Naive thymus-derived CD4-positive, alpha-beta T cell (primary cell): ENCODE data around the gene SH2D2A. TPM values are rescaled to one million over a fixed set of nuclear protein-coding genes. Genes with fewer than 3 reads are reported as not detected.

Experiments used
- ATAC-seq: fragments of 150-1000 bp; cut with Tn5 transposase; 2 replicates; pipeline ENCODE4 v1.10.0; 2021; ENCODE audit warnings: mild to moderate bottlenecking, moderate library complexity
- CTCF ChIA-PET: fragments of 350-600 bp; sonication (Branson Sonifier 250); formaldehyde crosslinking; loops from one replicate; lab custom pipeline; 2021; ENCODE audit warnings: antibody characterized with exemption; lab: Charles Lee
- POLR2A ChIA-PET: fragments of 350-600 bp; sonication (Branson Sonifier 250); formaldehyde crosslinking; loops from one replicate; lab custom pipeline; 2021; ENCODE audit warnings: antibody characterized with exemption, inconsistent platforms; lab: Charles Lee
- DNase-seq, 9 donors: peaks; one replicate each; pipeline versions ENCODE4 v3.0.0 to v3.0.0-alpha.2; 2020 to 2022; ENCODE audit warnings: mixed read lengths in 1 of 9
- H3K27ac ChIP-seq: one replicate; pipeline ENCODE4 v1.7.0; 2013; ENCODE audit warnings: mild to moderate bottlenecking, low read depth, low read length, moderate library complexity
- H3K27me3 ChIP-seq, 2 donors: one replicate each; pipeline ENCODE4 v1.7.0; 2013; ENCODE audit warnings: low read length in 2 of 2, mild to moderate bottlenecking in 2 of 2, moderate library complexity in 2 of 2; ENCODE audit not compliant: control insufficient read depth in 2 of 2, insufficient read depth in 2 of 2
- H3K36me3 ChIP-seq, 3 experiments: 1 replicate in 2 of 3; 2 replicates in 1 of 3; pipeline ENCODE4 v1.7.0; 2013; ENCODE audit warnings: low read length in 3 of 3, mild to moderate bottlenecking in 3 of 3, moderate library complexity in 1 of 3; ENCODE audit not compliant: insufficient read depth in 3 of 3, control insufficient read depth in 2 of 3
- H3K4me1 ChIP-seq, 2 donors: one replicate each; pipeline ENCODE4 v1.7.0; 2013; ENCODE audit warnings: low read length in 2 of 2, mild to moderate bottlenecking in 2 of 2, moderate library complexity in 1 of 2; ENCODE audit not compliant: control insufficient read depth in 2 of 2, insufficient read depth in 2 of 2
- H3K4me3 ChIP-seq: 2 replicates; pipeline ENCODE4 v1.7.0; 2013; ENCODE audit warnings: mild to moderate bottlenecking, low read length
- H3K9me3 ChIP-seq, 3 experiments: 1 replicate in 2 of 3; 2 replicates in 1 of 3; pipeline ENCODE4 v1.7.0; 2013; ENCODE audit warnings: low read length in 3 of 3; ENCODE audit not compliant: control insufficient read depth in 2 of 3
- H3K27ac Mint-ChIP-seq, 9 donors: one replicate each; pipeline ENCODE4 v1.8.0; 2020 to 2022; ENCODE audit warnings: mixed read lengths in 9 of 9, mild to moderate bottlenecking in 8 of 9, moderate library complexity in 5 of 9, inconsistent platforms in 2 of 9
- H3K27me3 Mint-ChIP-seq, 5 donors: one replicate each; pipeline ENCODE4 v1.8.0; 2021 to 2022; ENCODE audit warnings: mixed read lengths in 5 of 5, mild to moderate bottlenecking in 1 of 5
- H3K36me3 Mint-ChIP-seq, 5 donors: one replicate each; pipeline ENCODE4 v1.8.0; 2020 to 2022; ENCODE audit warnings: mixed read lengths in 5 of 5, mild to moderate bottlenecking in 3 of 5, inconsistent platforms in 1 of 5
- H3K4me1 Mint-ChIP-seq, 7 donors: one replicate each; pipeline ENCODE4 v1.8.0; 2020 to 2022; ENCODE audit warnings: mixed read lengths in 7 of 7, mild to moderate bottlenecking in 3 of 7, inconsistent platforms in 1 of 7
- H3K4me3 Mint-ChIP-seq, 10 donors: one replicate each; pipeline ENCODE4 v1.8.0; 2020 to 2022; ENCODE audit warnings: mild to moderate bottlenecking in 10 of 10, mixed read lengths in 10 of 10, moderate library complexity in 6 of 10, inconsistent platforms in 2 of 10
- H3K9me3 Mint-ChIP-seq, 11 donors: one replicate each; pipeline ENCODE4 v1.8.0; 2020 to 2022; ENCODE audit warnings: mixed read lengths in 11 of 11, mild to moderate bottlenecking in 4 of 11, inconsistent platforms in 1 of 11, moderate library complexity in 1 of 11
- intact Hi-C, 2 donors: fragments of 100-400 bp; cut with micrococcal nuclease; formaldehyde crosslinking; loops; one replicate each; pipeline ENCODE4 v1.15.1; 2023
- polyA plus RNA-seq, 2 donors: library from polyadenylated mRNA; unstranded; fragments of 300-500 nt; fragmentation: Illumina TruSeq; gene quantifications; one replicate each; pipeline ENCODE4 v1.2.3, GENCODE V29; 2021
- total RNA-seq, 6 experiments: library from RNA in 5 of 6; stranded (reverse) in 5 of 6; gene quantifications; 1 replicate in 5 of 6; 2 replicates in 1 of 6; pipeline ENCODE4 v1.2.3 and lab custom pipeline; 2021 to 2026

The SH2D2A gene
- total and polyA plus RNA-seq, 7 experiments from 2014 or later, result 12.7 to 164 (median 15.7) TPM

DNA sequence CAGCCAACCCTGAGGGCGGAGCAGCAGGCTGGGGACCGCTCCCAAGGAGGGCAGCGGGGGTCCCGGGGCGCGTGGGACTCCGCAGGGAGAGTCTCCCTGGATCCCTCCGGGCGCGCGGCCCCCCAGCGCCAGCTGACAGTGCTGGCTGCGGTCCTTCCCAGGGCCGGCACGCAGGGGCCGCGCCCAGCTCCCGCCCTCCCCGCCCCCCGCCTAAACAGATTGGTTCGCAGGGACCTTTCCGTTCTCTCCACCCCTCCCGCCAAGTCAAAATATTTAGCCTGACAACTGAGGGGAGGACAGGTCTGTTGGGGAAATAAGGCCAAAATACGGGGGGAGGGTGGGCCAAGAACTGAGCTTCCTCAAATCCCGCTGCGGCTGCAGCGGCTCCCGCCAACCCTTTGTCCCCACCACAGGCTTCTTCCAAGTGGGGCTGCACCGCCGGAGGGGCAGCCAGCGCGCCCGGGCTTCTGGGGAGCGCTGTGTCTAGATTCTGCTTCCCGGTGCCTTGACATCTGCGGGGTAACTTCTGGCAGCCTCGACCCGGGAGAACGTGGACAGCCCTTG, 42.4 kb upstream of the SH2D2A start, which contains the start of gene INSRR:
Gene INSRR (minus strand): TSS at position 159 of the 564 bp plus-strand sequence. CDS start 496 bp downstream, outside the sequence.
- Histone ChIP-seq H3K9me3 (no peaks in the 10 kb centered on the region), H3K27ac (no peak within 1 kb of the TSS), H3K36me3 (no peaks in the 10 kb centered on the region), H3K27me3 (peaks cover 12 to 31% of the 10 kb centered on the region in 2 donors), H3K4me3 (peak within 1 kb of the TSS; percentile 68), H3K4me1 (peaks cover 5 to 20% of the 10 kb centered on the region in 2 donors)
- no peak for DNase-seq
- Mint-ChIP-seq H3K27ac (peak within 1 kb of the TSS in 2 of 9 donors; percentile 51 to 83), H3K4me1 (peaks cover 17 to 52% (median 23%) of the 10 kb centered on the region in 7 donors), H3K4me3 (peak within 1 kb of the TSS in 9 of 10 donors; percentile 70 to 92 (median 86)), H3K27me3 (peaks cover 41 to 48% (median 45%) of the 10 kb centered on the region in 5 donors), H3K9me3 (no peaks in the 10 kb centered on the region), H3K36me3 (peaks cover 0 to 10% (median 0%) of the 10 kb centered on the region in 5 donors)
- CTCF ChIA-PET, result interaction anchor here (1.2 to 5.7 kb wide), 11 partner anchors 10 to 169 kb away, joined by 3 to 73 read pairs (median 12); partner anchors contain the start of genes ISG20L2, METTL25B and SH2D2A
- no peak for ATAC-seq
- intact Hi-C loops, result no loop called here
- POLR2A ChIA-PET, result interaction anchor here (1.4 kb wide), 1 partner anchor 132 kb away, joined by 8 read pairs; the partner anchor contains the start of gene METTL25B

DNA sequence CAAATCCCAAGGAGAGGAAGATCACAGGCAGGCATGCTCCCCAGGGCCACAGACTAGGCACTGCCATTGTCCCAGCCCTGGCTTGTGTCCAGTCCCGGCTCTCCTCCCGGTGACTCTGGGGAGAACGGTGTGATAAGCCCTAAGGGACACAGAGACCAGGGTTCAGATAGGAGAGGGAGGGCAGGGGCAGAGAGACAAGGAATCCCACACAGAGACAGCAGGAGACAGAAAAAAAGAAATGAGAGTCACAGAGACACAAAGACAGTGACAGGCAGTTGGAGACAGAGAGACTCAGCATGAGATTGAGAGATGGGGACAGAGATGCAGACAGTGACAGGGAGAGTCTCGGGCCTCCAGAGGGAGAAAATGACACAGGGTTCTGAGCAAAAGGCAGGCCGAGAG, 41.9 kb upstream of the SH2D2A start:
- ATAC-seq, result no peak
- H3K4me3 ChIP-seq, result no peak overlapping the region
- H3K27ac ChIP-seq, result no peak overlapping the region
- Mint-ChIP-seq H3K27ac (peak overlapping the region in 1 of 9 donors; percentile 83), H3K27me3 (peaks cover 36 to 49% (median 40%) of the 10 kb centered on the region in 5 donors), H3K4me3 (peak overlapping the region in 8 of 10 donors; percentile 5 to 81 (median 66)), H3K4me1 (peaks cover 17 to 48% (median 23%) of the 10 kb centered on the region in 7 donors), H3K36me3 (peaks cover 0 to 5% (median 0%) of the 10 kb centered on the region in 5 donors), H3K9me3 (no peaks in the 10 kb centered on the region)
- ChIA-PET POLR2A (interaction anchor here (0.6 to 1.4 kb wide), 3 partner anchors 10 to 131 kb away, joined by 3 to 8 read pairs (median 6); partner anchors contain the start of gene METTL25B), CTCF (interaction anchor here (1.1 to 5.7 kb wide), 6 partner anchors 21 to 169 kb away, joined by 4 to 73 read pairs (median 24); partner anchors contain the start of genes ISG20L2, METTL25B and SH2D2A)
- H3K36me3 ChIP-seq, result no peaks in the 10 kb centered on the region
- intact Hi-C loops, result no loop called here
- H3K9me3 ChIP-seq, result no peaks in the 10 kb centered on the region
- peaks cover 5 to 20% of the 10 kb centered on the region in 2 donors for H3K4me1 ChIP-seq
- peaks cover 12 to 30% of the 10 kb centered on the region in 2 donors for H3K27me3 ChIP-seq
- no peak for DNase-seq

DNA sequence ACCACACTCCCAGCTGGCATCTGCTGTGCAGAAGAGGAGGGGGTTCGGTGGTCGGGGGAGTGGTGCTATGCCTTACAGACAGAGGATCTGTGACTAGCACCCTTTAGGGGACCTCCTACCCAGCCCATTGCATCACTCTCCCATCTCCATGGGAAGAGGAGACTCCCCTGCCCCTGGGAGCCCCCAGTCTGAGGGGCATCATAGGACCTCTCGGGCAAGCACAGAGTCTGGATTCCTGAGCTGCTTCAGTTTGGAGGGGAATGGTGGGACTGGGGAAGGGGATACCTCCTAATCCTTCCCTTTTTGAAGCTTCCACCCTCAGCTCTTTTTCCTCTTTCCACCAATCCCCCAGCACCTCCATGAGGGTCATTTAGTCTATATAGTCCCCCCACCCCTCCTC, 40.9 kb upstream of the SH2D2A start:
- H3K4me3 ChIP-seq, result no peak overlapping the region
- H3K4me1 ChIP-seq, result peaks cover 5 to 20% of the 10 kb centered on the region in 2 donors
- Mint-ChIP-seq H3K4me3 (no peak overlapping the region), H3K9me3 (no peaks in the 10 kb centered on the region), H3K36me3 (no peaks in the 10 kb centered on the region), H3K27ac (no peak overlapping the region), H3K4me1 (peaks cover 10 to 37% (median 17%) of the 10 kb centered on the region in 7 donors), H3K27me3 (peaks cover 28 to 49% (median 31%) of the 10 kb centered on the region in 5 donors)
- POLR2A ChIA-PET, result interaction anchor here (1.4 kb wide), 2 partner anchors 9 to 130 kb away, joined by 6 to 8 read pairs; partner anchors contain the start of gene METTL25B
- intact Hi-C loops, result no loop called here
- no peaks in the 10 kb centered on the region for H3K9me3 ChIP-seq
- CTCF ChIA-PET, result interaction anchor here (0.8 to 5.7 kb wide), 5 partner anchors 20 to 168 kb away, joined by 3 to 73 read pairs (median 4); no protein-coding TSS in a partner anchor
- no peaks in the 10 kb centered on the region for H3K36me3 ChIP-seq
- no peak for ATAC-seq
- DNase-seq, result no peak
- H3K27me3 ChIP-seq, result peaks cover 12 to 21% of the 10 kb centered on the region in 2 donors
- H3K27ac ChIP-seq, result no peak overlapping the region

DNA sequence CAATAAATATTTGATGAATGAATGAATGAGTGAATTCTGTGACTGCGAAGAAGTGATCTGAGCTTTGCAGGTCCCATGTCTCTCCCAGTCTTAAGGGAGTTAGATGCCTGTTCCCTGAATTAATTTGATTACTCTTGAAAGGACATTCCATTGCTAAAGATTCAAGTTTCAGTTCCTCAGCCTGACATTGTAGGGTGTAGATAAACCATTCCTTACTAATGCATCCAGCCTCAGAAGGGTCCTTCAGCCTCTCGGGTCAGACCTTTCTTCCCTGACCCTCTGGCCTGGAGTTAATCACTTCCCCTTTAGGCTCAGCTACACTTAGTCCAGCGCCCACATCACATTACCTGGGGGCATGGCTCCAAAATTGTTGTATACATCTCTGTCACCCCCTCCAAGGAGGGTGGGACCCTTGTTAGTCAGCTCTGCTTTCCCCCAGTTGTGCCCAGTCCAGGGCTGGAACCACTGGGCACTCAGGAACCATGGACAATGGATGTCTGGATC, 39.7 kb upstream of the SH2D2A start:
- Mint-ChIP-seq H3K4me3 (no peak overlapping the region), H3K27me3 (peaks cover 18 to 41% (median 20%) of the 10 kb centered on the region in 5 donors), H3K9me3 (no peaks in the 10 kb centered on the region), H3K36me3 (no peaks in the 10 kb centered on the region), H3K27ac (no peak overlapping the region), H3K4me1 (peaks cover 9 to 25% (median 17%) of the 10 kb centered on the region in 7 donors)
- H3K4me1 ChIP-seq, result peaks cover 5 to 20% of the 10 kb centered on the region in 2 donors
- H3K27ac ChIP-seq, result no peak overlapping the region
- H3K9me3 ChIP-seq, result no peaks in the 10 kb centered on the region
- POLR2A ChIA-PET, result interaction anchor here (0.7 kb wide), 1 partner anchor 23 kb away, joined by 4 read pairs; no protein-coding TSS in a partner anchor
- H3K27me3 ChIP-seq, result peaks cover 3 to 10% of the 10 kb centered on the region in 2 donors
- H3K36me3 ChIP-seq, result no peaks in the 10 kb centered on the region
- intact Hi-C loops, result no loop called here
- CTCF ChIA-PET, result interaction anchor here (0.5 to 1.1 kb wide), 3 partner anchors 8 to 18 kb away, joined by 3 to 4 read pairs (median 3); no protein-coding TSS in a partner anchor
- no peak for ATAC-seq
- DNase-seq, result no peak
- no peak overlapping the region for H3K4me3 ChIP-seq

DNA sequence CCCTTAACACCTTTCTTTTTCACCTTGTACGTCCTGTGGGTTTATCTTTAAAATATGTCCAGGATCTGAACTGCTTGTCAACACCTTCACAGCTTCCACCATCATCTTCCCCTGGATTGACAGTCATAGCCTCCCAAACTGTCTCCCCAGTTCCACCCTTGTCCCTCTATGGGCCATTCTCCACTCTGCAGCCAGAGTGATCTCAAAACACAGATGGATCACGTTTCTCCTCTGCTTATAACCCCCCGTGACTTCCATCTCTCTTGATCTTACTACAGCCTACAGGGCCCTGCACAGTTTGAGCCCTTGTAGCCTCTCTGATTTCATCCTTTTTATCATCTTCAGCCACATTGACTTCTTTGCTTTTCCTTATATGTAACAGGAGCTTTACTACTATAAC, 38.0 kb upstream of the SH2D2A start:
- Mint-ChIP-seq H3K36me3 (no peaks in the 10 kb centered on the region), H3K4me1 (peaks cover 1 to 18% (median 8%) of the 10 kb centered on the region in 7 donors), H3K9me3 (no peaks in the 10 kb centered on the region), H3K27me3 (peaks cover 12 to 36% (median 13%) of the 10 kb centered on the region in 5 donors), H3K4me3 (no peak overlapping the region), H3K27ac (no peak overlapping the region)
- no peak overlapping the region for H3K4me3 ChIP-seq
- ChIA-PET POLR2A (no interaction called here), CTCF (interaction anchor here (1.0 to 1.4 kb wide), 2 partner anchors 15 to 41 kb away, joined by 3 to 4 read pairs; no protein-coding TSS in a partner anchor)
- no peak overlapping the region for H3K27ac ChIP-seq
- no peak for DNase-seq
- ATAC-seq, result no peak
- H3K36me3 ChIP-seq, result no peaks in the 10 kb centered on the region
- H3K27me3 ChIP-seq, result peaks cover 0 to 4% of the 10 kb centered on the region in 2 donors
- H3K9me3 ChIP-seq, result no peaks in the 10 kb centered on the region
- H3K4me1 ChIP-seq, result peaks cover 0 to 4% of the 10 kb centered on the region in 2 donors
- intact Hi-C loops, result no loop called here

DNA sequence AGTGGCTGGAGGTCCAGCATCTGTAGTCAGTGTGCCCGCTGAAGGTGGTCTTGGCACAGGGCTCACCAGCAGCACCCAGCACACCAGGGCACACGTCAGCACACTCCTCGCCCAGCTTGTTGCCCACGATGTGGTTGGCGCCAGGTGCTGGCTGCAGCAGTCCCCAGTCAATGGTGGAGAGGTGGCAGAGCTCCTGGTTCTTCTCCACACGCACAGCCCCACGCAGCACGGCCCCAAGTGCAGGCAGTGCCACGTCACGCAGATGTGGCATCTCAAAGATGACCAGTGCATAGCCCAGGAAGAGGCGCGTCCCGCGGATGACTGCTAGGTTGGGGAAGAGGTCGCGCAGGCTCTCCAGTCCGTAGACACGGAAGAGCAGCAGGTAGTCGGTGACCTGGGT, 37.1 kb upstream of the SH2D2A start:
- H3K4me1 ChIP-seq, result no peaks in the 10 kb centered on the region
- POLR2A ChIA-PET, result interaction anchor here (1.5 kb wide), 1 partner anchor 8 kb away, joined by 3 read pairs; no protein-coding TSS in a partner anchor
- DNase-seq, result no peak
- Mint-ChIP-seq H3K36me3 (no peaks in the 10 kb centered on the region), H3K27ac (no peak overlapping the region), H3K4me1 (peaks cover 0 to 20% (median 9%) of the 10 kb centered on the region in 7 donors), H3K27me3 (peaks cover 10 to 32% (median 12%) of the 10 kb centered on the region in 5 donors), H3K4me3 (no peak overlapping the region), H3K9me3 (no peaks in the 10 kb centered on the region)
- H3K36me3 ChIP-seq, result no peaks in the 10 kb centered on the region
- H3K27ac ChIP-seq, result no peak overlapping the region
- CTCF ChIA-PET, result interaction anchor here (1.4 kb wide), 1 partner anchor 15 kb away, joined by 4 read pairs; no protein-coding TSS in a partner anchor
- no peak for ATAC-seq
- intact Hi-C loops, result no loop called here
- H3K27me3 ChIP-seq, result no peaks in the 10 kb centered on the region
- no peak overlapping the region for H3K4me3 ChIP-seq
- H3K9me3 ChIP-seq, result no peaks in the 10 kb centered on the region
